SU-DHL-6 (cell line): ENCODE measurements around the gene ZNF319.

Experiments used
- H2AFZ ChIP-seq: fragments of 200-600 bp; sonication (generic); 2 replicates; pipeline ENCODE4 v1.6.1; 2014; ENCODE audit warnings: low read depth, mild to moderate bottlenecking, moderate library complexity, mixed read lengths, antibody characterized with exemption, low read length; ENCODE audit not compliant: severe bottlenecking
- H3F3A ChIP-seq: fragments of 200-600 bp; shearing (Covaris generic); 2 replicates; pipeline ENCODE4 v1.6.0; 2016; ENCODE audit warnings: antibody characterized with exemption, mild to moderate bottlenecking; ENCODE audit not compliant: insufficient read depth
- H3K27ac ChIP-seq: fragments of 200-600 bp; sonication (generic); 2 replicates; pipeline ENCODE4 v1.5.1; 2016; ENCODE audit warnings: low read depth, mild to moderate bottlenecking, low read length, moderate library complexity, mixed read lengths
- H3K27me3 ChIP-seq: fragments of 200-600 bp; sonication (generic), shearing (Covaris generic); 2 replicates; pipeline ENCODE4 v1.6.0; 2014; ENCODE audit warnings: mild to moderate bottlenecking, low read length
- H3K36me3 ChIP-seq: fragments of 200-600 bp; sonication (generic); 2 replicates; pipeline ENCODE4 v1.6.1; 2014; ENCODE audit warnings: mild to moderate bottlenecking, low read length, mixed read lengths
- H3K4me2 ChIP-seq: fragments of 300-600, 200-600 bp; shearing (Covaris generic), sonication (generic); 2 replicates; pipeline ENCODE4 v1.6.0; 2014; ENCODE audit warnings: low read length, low read depth, mild to moderate bottlenecking; ENCODE audit not compliant: poor library complexity, severe bottlenecking
- H3K4me3 ChIP-seq: fragments of 200-600 bp; sonication (generic); 2 replicates; pipeline ENCODE4 v1.5.1; 2014; ENCODE audit warnings: antibody characterized with exemption, low read length, mild to moderate bottlenecking, mixed read lengths; ENCODE audit not compliant: insufficient read depth, poor library complexity, severe bottlenecking
- H3K79me2 ChIP-seq: fragments of 200-600 bp; sonication (generic); 2 replicates; pipeline ENCODE4 v1.6.1; 2014; ENCODE audit warnings: mild to moderate bottlenecking, low read length, moderate library complexity; ENCODE audit not compliant: insufficient read depth
- H3K9ac ChIP-seq: fragments of 200-600 bp; sonication (generic); 2 replicates; pipeline ENCODE4 v1.7.0; 2014; ENCODE audit warnings: mild to moderate bottlenecking, low read length
- H3K9me2 ChIP-seq: fragments of 200-600 bp; sonication (generic); replicated peaks from 2 replicates; pipeline ENCODE4 v1.6.1; 2014; ENCODE audit warnings: low read length; ENCODE audit not compliant: insufficient read depth
- H3K9me3 ChIP-seq: fragments of 200-600 bp; sonication (generic); 2 replicates; pipeline ENCODE4 v1.6.1; 2014; ENCODE audit warnings: low read length, mixed read lengths; ENCODE audit not compliant: insufficient read depth
- H4K20me1 ChIP-seq: fragments of 200-600 bp; sonication (generic); 2 replicates; pipeline ENCODE4 v1.6.1; 2014; ENCODE audit warnings: low read depth, mild to moderate bottlenecking, antibody characterized with exemption, low read length, moderate library complexity, mixed read lengths
- CTCF ChIP-seq: fragments of 200-600 bp; sonication (generic); IDR thresholded peaks from one replicate; pipeline ENCODE4 v1.5.1; 2017; ENCODE audit warnings: antibody characterized with exemption, mild to moderate bottlenecking, low read length, moderate library complexity; ENCODE audit not compliant: insufficient read depth, poor library complexity, severe bottlenecking
- EZH2phosphoT487 ChIP-seq: fragments of 200-600 bp; sonication (generic), shearing (Covaris generic); conservative IDR thresholded peaks from 2 replicates; pipeline ENCODE4 v1.6.1; 2018; ENCODE audit warnings: mild to moderate bottlenecking, antibody characterized with exemption, low read length, moderate library complexity, mixed read lengths

The ZNF319 gene

DNA sequence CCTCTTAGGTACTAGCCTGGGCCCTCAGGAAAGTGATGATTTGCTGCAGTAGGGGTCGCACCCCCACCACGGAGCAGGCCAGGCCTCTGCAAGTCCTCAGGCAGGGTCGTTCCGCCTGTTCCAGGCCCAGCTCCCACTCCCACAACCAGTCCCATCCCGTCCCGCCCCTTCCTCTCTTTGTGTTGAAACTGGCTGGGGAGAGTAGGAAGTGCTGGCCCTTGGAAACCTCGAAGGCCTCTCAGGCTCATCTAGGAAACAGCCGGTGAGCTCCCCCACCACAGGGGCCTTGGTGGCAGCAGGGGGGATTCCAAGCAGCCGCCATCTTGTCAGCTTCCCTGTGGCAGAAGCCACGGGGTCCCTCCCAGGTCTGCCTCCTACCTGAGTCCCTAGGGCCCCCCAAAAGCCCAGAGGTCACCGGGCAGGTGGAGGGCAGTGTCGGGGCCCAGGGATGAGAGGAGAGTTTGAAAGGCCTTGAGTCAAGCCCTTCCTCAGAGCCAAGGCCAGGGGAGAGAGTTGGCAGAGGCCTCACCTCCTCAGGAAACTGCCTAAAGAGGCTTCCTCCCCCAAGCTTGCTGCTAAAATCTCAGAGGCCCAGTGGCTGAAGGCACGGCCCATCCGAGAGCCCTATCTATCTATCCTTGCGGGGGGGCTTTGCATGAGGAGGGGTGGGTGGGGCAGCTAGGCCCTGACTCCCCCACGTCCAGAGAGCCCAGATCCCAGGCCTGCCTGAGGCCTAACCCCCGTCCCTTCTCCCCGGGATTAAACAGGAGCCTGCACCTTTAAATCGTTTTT, 47.3 kb upstream of the ZNF319 start:
- H3K27me3 ChIP-seq: no peaks in the 10 kb centered on the region
- no peak overlapping the region for H2AFZ ChIP-seq
- no peak overlapping the region for H3K27ac ChIP-seq
- H3K4me2 ChIP-seq: no peak overlapping the region
- H3K79me2 ChIP-seq: no peaks in the 10 kb centered on the region
- no peaks in the 10 kb centered on the region for H3K9me2 ChIP-seq
- no peaks in the 10 kb centered on the region for H3K9me3 ChIP-seq
- no peaks in the 10 kb centered on the region for H3F3A ChIP-seq
- TF ChIP-seq EZH2phosphoT487 (no peak), CTCF (no peak)
- no peak overlapping the region for H3K9ac ChIP-seq
- no peaks in the 10 kb centered on the region for H3K36me3 ChIP-seq
- no peak overlapping the region for H3K4me3 ChIP-seq
- H4K20me1 ChIP-seq: no peaks in the 10 kb centered on the region

DNA sequence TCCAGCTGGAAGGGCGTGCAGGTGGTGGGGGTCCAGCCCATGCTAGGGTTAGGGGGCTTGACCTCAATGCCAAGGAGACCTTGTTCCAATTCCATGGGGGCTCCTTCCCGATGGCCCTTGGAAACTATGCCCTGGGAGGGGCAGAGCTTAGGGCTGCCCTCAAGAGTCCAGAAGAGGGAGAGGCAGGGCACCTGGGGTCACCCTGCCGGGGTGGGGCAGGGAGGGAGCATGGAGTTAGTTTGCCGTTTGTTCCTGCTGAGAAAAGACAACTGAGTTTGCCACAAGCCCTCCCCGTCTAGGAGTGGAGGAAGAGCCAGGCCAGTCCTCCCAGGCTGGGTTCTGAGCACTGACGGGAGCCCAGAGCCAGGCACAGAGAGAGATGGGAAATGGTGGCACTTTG, 46.5 kb upstream of the ZNF319 start:
- Histone ChIP-seq H3F3A (no peaks in the 10 kb centered on the region), H3K4me3 (no peak overlapping the region), H2AFZ (no peak overlapping the region), H3K27me3 (no peaks in the 10 kb centered on the region), H3K9ac (no peak overlapping the region), H3K79me2 (no peaks in the 10 kb centered on the region), H3K9me3 (no peaks in the 10 kb centered on the region), H3K4me2 (no peak overlapping the region), H3K9me2 (no peaks in the 10 kb centered on the region), H3K36me3 (no peaks in the 10 kb centered on the region), H4K20me1 (no peaks in the 10 kb centered on the region), H3K27ac (no peak overlapping the region)
- TF ChIP-seq EZH2phosphoT487 (no peak), CTCF (no peak)

DNA sequence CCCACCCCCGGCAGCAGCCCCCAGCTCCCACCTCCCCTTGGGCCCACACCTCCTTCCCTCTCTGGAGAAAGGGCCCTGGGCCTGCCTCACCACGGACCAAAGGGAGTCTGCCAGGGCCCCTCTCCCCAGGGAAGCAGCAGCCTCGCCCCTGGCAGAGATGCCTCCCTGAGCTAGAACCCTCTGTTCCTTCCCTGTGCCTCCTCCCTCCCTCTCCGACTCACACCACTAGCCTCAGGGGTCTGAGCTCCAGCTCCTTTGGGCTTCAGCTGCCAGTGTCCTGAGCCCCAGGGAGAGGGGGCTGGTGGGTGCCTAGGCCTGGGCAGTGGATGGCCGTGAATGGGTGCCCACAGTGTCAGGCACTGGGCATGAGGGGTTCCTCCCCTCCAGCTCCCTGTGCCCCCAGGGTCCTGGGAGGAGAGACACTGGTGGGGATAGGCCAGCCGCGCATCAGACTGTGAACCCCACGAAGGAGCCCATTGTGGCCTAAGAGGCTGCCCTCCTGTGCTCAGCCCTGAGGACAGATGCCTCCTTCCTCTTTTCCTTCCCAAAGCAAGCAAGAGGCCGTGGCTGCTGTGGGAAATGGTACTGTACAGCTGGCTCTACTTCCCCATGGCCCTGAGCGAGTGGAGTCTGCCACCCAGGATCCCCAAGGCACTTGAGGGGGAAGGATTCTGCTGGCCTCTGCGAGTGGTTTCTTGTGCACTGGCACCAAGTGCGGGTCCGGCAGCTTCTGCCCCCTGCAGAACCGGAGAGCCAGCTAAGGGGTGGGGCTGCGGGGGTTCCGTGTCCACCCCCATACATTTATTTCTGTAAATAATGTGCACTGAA, 45.8 kb upstream of the ZNF319 start:
- H3K79me2 ChIP-seq: no peaks in the 10 kb centered on the region
- no peaks in the 10 kb centered on the region for H3F3A ChIP-seq
- H3K36me3 ChIP-seq: no peaks in the 10 kb centered on the region
- H3K9ac ChIP-seq: no peak overlapping the region
- H3K9me2 ChIP-seq: no peaks in the 10 kb centered on the region
- H3K27ac ChIP-seq: no peak overlapping the region
- no peaks in the 10 kb centered on the region for H3K27me3 ChIP-seq
- H3K4me3 ChIP-seq: no peak overlapping the region
- H4K20me1 ChIP-seq: no peaks in the 10 kb centered on the region
- no peak overlapping the region for H3K4me2 ChIP-seq
- TF ChIP-seq EZH2phosphoT487 (no peak), CTCF (no peak)
- no peaks in the 10 kb centered on the region for H3K9me3 ChIP-seq
- no peak overlapping the region for H2AFZ ChIP-seq
